SH-SY5Y (cell line): ENCODE data around the gene DSTN.

ENCODE experiments used
- GATA2 ChIP-seq: IDR thresholded peaks from 2 replicates; pipeline ENCODE4 v1.6.1; 2011; ENCODE audit warnings: mild to moderate bottlenecking, low read depth, low read length
- GATA3 ChIP-seq: IDR thresholded peaks from 2 replicates; pipeline ENCODE4 v1.6.1; 2011; ENCODE audit warnings: low read depth, mild to moderate bottlenecking, low read length, moderate library complexity

- no peak for TF ChIP-seq GATA2
- no peak for TF ChIP-seq GATA3
Observed at GRCh38 chr20:17633850-17634500, 64.1 kb downstream of the DSTN start.
